GM18519 (cell line): ENCODE results near the gene TMEM143.
"Not testable (repeated sequence)": the region's sequence is repeated elsewhere in the genome, so short reads cannot be mapped to it uniquely, and the experiment has no call there.

Experiments
- ATAC-seq: cut with Tn5 transposase; IDR thresholded peaks from one replicate; pipeline ENCODE4 v1.9.1; 2021; ENCODE audit warnings: mild to moderate bottlenecking, moderate library complexity; ENCODE audit not compliant: unreplicated experiment, low FRiP score

Gene TMEM143

DNA sequence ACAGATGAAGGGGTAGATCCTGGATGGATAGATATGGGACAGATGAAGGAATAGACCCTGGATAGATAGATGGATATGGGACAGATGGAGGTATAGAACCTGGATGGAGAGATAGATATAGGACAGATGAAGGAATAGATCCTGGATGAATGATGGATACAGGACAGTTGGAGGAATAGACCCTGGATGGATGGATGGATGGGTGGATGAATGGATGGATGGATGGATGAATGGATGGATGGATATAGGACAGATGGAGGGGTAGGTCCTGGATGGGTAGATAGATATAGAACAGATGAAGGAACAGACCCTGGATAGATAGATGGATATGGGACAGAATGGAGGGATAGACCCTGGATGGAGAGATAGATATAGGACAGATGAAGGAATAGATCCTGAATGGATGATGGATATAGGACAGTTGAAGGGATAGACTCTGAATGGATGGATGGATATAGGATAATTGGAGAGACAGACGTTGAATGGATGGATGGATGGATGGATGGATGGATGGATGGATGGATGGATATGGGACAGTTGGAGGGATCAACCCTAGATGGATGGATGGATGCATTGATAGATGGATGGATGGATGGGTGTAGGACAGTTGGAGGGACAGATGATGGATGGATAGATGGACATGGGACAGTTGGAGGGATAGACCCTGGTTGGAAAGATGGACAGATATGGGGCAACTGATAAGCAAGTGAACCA, 61.7 kb downstream of the TMEM143 start:
- ATAC-seq: no peak

DNA sequence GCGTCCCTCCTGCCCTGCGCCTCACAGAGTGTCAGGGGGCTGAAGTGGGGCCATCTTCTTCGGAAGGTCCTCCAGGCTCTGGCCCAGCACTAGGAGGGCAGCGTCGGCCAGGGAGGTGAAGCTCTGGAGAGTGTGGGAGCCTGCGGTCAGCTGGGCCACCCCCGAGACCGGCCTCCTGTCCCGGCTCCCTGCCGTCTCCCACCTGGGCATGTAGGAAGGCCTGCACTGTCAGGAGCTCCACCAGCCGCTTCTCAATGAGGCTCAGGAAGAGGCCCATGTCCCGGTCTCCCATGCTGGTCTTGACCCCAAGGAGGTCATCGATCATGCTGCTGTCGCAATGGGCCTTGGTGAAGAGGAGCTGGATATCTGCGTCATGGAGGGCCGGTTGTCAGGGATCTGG, 65.8 kb downstream of the TMEM143 start:
- no peak for ATAC-seq

DNA sequence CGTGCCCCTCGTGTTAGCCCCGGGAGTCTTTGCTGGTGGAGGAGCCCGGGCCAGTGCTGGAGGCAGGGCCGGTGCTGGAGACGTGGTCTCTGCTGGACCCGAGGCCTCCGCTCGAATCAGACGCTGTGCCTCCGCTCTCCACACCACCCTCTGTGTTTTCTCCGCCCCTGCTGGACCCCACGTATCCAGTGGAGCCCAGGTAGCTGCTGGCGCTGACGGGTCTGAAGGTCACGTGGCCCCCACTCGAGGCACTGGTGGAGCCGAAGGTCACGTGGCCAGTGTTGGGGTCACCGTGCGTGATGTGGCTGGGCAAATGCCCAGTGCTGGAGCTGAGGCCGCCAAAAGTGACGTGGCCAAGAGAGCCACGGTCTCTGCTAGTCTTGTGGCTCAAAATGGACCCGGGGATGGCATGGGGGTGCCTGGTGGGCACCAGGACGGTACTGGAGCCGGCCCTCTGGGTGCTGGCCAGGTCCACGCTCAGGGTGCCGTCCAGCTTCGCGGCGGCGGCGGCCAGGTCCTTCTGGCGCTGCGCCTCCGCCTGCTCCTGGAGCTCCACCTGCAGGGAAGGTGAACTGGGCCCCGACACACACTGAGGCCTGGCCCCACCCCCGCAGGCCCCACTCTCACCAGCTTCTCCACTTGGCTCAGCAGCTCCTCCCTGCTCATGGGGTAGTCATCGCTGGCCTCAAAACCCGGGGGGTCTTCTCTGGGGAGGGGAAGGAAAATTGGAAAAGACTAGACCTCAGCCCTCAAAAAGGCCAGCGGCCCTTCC, 66.6 kb downstream of the TMEM143 start:
- no peak for ATAC-seq

DNA sequence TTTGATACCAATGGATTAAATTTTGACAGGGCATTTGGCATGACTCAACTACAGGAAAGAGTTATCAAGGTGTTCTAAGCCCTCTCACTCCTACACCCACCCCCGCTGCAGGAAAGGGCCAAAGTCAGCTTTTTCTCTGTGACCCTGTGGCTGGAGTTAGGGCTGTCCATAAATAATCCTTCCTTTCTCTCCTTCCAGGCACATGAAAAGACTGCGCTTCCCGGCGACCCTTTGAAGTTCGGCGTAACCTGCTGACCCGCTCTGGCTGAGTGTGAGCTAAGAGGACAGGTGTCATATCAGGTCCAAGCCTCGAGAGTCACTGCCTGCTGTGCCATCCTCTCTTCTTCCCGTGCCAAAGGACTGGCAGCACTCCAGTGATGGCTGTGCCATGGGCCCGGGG, 68.3 kb downstream of the TMEM143 start:
- ATAC-seq: no peak

DNA sequence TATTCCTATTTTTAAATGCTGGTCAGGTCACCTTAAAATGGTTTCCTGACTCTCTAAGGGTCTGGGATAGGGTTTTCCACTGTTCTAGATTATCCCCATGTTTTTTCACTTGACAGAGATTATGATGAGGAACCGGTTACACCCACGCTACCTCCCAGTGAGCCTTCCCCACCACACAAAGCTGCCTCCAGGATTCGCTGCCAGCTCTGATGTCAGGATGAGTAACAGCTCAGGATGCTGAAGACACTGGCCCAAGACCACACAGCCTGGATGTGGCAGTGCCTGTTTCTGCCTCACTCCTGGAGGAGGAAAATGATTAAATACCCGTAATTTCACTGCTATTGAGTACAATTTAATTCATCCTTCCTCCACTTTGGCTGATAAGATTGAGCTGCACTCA, 70.9 kb downstream of the TMEM143 start:
- no peak for ATAC-seq

DNA sequence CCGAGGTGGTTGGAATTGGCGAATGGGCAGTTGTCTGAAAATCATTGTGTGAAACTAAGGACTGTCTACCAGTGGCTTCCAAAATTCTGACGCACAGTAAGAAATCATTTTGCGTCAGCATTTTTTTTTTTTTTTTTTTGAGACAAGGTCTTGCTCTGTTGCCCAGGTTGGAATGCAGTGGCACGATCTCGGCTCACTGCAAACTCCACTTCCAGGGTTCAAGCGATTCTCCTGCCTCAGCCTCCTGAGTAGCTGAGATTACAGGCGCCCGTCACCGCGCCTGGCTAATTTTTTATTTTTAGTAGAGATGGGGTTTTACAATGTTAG, 72.3 kb downstream of the TMEM143 start:
- not testable (repeated sequence) for ATAC-seq

DNA sequence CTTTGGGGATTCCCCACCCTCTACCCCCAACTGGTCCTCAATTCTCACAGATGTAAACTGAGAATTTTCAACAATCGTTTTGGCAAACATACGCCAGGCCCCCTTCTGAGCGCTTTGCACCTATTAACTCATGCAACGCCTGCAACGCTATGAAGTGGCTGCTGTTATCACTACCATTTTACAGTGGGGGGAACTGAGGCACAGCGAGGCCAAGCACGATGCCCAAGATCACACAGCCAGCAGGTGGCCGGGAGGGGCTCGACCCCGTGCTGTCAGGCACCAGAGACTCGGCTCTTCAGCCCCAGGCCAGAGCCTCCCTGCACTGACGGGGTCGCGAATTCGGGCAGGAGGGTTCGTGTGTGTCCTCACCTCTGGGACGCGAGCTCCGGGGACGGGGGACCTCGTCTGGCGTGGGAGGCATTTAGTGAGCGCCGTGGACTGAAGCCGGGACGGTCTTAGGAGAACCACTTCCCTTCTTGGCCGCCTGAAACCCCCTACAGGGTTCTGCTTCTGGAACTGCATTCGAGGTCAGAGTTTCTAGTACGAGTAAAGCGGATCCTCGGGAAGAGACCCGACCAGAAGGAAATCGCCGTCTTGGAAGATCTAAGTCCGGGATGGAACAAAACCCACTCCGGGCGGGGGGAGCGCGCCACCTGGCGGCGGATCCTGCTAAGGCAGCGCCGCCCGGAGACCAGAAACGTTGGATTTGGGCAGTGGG, 72.8 kb downstream of the TMEM143 start:
- no peak for ATAC-seq

DNA sequence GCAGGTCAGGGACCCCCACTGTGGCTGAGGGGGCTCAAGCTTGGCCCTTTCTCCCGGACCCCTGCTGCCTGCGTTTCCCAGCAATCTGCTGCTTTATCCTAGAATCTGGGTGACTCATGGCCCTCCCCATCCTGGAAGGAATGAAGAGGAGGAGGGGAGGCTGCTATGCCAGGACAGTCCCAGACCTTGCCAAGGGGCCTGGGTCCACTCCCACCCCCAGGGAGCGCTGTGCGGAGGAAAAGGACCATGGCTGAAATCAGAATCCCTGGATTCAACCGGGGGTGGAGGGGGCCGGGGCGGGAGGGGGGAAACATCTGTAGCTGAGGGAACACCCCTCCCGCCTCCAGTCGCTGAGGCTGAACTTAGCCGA, 73.4 kb downstream of the TMEM143 start:
- no peak for ATAC-seq

DNA sequence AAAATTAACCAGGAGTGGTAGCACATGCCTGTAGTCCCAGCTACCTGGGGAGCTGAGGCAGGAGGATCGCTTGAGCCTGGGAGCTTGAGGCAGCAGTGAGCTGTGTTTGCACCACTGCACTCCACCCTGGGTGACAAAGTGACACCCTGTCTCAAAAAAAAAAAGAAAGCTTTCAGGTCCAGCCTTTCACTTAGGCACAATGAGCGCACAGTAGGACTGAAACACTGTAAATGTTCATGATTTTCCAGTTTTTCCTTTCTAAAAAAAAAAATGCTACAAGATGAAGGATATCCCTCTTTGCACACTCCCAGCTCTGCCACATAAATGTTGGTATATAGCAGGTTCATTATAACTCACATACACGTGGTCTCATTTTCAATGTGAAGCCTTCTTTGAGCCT, 76.0 kb downstream of the TMEM143 start:
- ATAC-seq: no peak

DNA sequence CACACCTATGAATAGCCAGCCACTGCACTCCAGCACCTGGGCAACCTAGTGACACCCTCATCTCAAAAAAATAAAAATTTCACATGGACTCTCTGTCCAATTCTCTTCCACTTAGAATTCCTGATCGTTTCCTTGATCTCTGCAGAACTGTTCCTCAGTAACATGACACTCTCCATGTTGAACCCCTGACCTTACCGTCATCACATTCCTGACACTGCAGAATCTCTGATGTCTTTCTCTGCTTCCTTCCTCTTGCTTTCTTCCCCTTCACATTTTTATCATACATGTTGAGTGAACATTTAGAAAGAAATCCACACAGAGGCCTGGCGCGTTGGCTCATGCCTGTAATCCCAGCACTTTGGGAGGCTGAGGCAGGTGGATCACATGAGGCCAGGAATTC, 78.8 kb downstream of the TMEM143 start:
- ATAC-seq: no peak

DNA sequence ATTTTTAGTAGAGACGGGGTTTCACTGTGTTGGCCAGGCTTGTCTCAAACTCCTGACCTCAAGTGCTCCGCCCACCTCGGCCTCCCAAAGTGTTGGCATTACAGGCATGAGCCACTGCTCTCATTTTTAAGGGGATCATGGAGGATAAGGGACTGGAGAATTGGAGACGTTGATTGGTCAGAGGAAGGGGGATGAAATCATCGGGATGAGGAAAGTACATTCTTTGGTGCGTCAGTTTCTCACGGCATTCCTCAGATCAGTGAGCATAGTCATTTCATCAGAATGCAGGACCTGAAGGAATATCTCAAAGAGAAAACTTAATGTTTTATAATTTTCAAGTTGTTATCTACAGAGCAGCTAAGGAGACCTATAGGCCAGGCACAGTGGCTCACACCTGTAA, 79.8 kb downstream of the TMEM143 start:
- no peak for ATAC-seq
